Cardiac muscle cell (in vitro differentiated cells and primary cell): ENCODE results near the gene THSD1. TPM values are rescaled to one million over a fixed set of nuclear protein-coding genes. Genes with fewer than 3 reads are reported as not detected.

Experiments used
- DNase-seq, 2 donors: peaks; one replicate each; pipeline versions ENCODE4 v3.0.0 to v3.0.0-alpha.2; 2010 to 2017; ENCODE audit warnings: low read depth in 1 of 2, low spot score in 1 of 2
- H3K27ac ChIP-seq: fragments of 200-600 bp; sonication (generic); 2 replicates; pipeline ENCODE4 v1.5.1; 2016
- H3K27me3 ChIP-seq: fragments of 200-600 bp; sonication (generic); 2 replicates; pipeline ENCODE4 v1.6.0; 2016; ENCODE audit warnings: control low read depth
- H3K36me3 ChIP-seq: fragments of 200-600 bp; sonication (generic); 2 replicates; pipeline ENCODE4 v1.5.1; 2016; ENCODE audit warnings: control low read depth
- H3K4me1 ChIP-seq: fragments of 200-600 bp; sonication (generic); 2 replicates; pipeline ENCODE4 v1.8.1; 2017; ENCODE audit warnings: low read depth, mild to moderate bottlenecking, mixed run types
- H3K4me3 ChIP-seq: fragments of 200-600 bp; sonication (generic); 2 replicates; pipeline ENCODE4 v1.5.1; 2016; ENCODE audit warnings: mild to moderate bottlenecking
- H3K9me3 ChIP-seq: fragments of 200-600 bp; sonication (generic); 2 replicates; pipeline ENCODE4 v1.5.1; 2017; ENCODE audit warnings: low read depth, mild to moderate bottlenecking, control low read depth
- CTCF ChIP-seq: IDR thresholded peaks from 2 replicates; pipeline ENCODE4 v1.5.1; 2012; ENCODE audit warnings: low read depth, mild to moderate bottlenecking, low read length
- polyA plus RNA-seq: library from polyadenylated mRNA; unstranded; fragments of >200 nt; fragmentation: Nextera tagmentation; extraction: Ambion mirVana; gene quantifications from 2 replicates; pipeline ENCODE4 v1.2.1, GENCODE V29; 2016
- total RNA-seq: library from RNA; depleted of rRNA; stranded (reverse); fragments of >200 nt; gene quantifications from 2 replicates; pipeline ENCODE4 v1.2.3, GENCODE V29; 2016

THSD1 gene
- 0.66 and 0.85 TPM in 2 replicates for total RNA-seq
- polyA plus RNA-seq, result not detected in 2 replicates

- Histone ChIP-seq H3K4me1 (no peaks in the 10 kb centered on the region), H3K27me3 (peaks cover 39% of the 10 kb centered on the region), H3K9me3 (no peaks in the 10 kb centered on the region), H3K4me3 (peak within 1 kb of the TSS; percentile 27), H3K27ac (no peak within 1 kb of the TSS), H3K36me3 (no peaks in the 10 kb centered on the region)
- peak in 1 of 2 donors; percentile 52 for DNase-seq
- no peak for TF ChIP-seq CTCF
Measured at GRCh38 chr13:52405767-52406494, at the start of gene THSD1. Gene THSD1 (minus strand): TSS chr13:52406172. CDS start chr13:52402600, 3,572 bp downstream.

DNA sequence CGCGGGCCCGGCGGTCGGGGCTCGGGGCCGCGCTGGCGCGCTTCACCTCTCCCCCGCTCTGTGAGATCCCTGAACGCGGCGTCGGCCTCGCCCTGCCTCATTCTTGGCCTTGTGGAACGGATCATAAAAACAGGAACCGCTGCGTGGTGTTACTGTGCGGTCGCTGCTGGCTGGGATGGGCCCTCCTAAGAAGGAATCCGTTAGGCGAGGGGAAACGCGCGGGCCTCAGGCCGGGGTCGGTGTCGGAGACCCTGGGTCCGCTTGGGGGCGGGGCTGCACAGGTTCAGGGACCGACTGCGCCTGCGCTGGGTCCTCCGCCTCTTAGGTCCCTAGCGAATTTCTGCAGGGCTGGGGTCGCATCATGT lies 49.7 kb upstream of the THSD1 start:
- TF ChIP-seq CTCF, result no peak
- H3K27me3 ChIP-seq, result no peaks in the 10 kb centered on the region
- no peaks in the 10 kb centered on the region for H3K9me3 ChIP-seq
- H3K4me3 ChIP-seq, result peak overlapping the region; percentile 75
- DNase-seq, result peak; percentile 71 to 92
- peaks cover 4% of the 10 kb centered on the region for H3K36me3 ChIP-seq
- H3K27ac ChIP-seq, result peak overlapping the region; percentile 92
- peaks cover 14% of the 10 kb centered on the region for H3K4me1 ChIP-seq

DNA sequence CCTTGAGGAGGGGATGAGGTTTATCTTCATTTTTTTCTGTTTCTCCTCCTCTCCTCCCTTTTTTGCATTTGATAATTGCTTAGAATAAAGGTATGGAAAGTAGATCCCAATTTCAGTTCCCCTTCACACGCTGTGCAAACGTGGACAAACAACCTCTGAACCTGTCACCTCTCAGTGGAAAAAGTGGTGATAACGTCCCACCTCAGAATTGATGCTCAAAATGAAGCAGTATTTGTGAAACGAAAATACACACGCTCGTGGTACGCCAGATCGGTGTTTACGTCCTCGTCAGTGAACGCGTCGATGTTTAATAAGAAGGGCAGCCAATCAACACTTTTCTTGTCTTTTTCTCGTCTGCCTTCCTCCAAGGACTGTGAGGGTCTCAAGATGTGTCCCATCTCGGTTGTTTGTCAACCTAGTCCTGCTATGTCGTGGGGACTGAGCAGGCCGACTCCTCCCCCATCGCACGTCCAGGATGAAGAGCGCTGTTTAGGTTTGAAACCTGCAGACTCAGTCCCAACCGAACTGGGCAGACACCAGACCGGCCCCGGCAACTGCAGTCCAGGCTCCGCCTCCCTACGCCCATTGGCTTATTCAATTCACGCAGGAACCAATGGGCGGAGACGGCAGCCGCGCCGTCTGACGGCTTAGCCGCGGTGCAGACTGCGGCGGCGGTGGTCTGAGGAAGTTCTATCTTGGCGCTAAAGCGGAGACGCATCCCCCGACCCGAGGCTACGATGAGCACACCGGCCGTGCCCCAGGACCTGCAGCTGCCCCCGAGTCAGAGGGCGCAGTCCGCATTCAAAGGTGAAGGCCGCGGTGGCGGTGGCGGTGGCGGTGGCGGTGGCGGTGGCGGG lies 49.1 kb upstream of the THSD1 start, which contains the start of gene CKAP2:
Gene CKAP2, plus strand, starts transcription at position 659 of the 857 bp plus-strand sequence. Its CDS starts 79 bp downstream, at position 738.
- peak; percentile 95 to 97 for DNase-seq
- H3K9me3 ChIP-seq, result no peaks in the 10 kb centered on the region
- peak within 1 kb of the TSS; percentile 92 for H3K27ac ChIP-seq
- H3K4me3 ChIP-seq, result peak within 1 kb of the TSS; percentile 75
- peaks cover 14% of the 10 kb centered on the region for H3K4me1 ChIP-seq
- H3K36me3 ChIP-seq, result peaks cover 2% of the 10 kb centered on the region
- TF ChIP-seq CTCF, result no peak
- no peaks in the 10 kb centered on the region for H3K27me3 ChIP-seq

- H3K4me1 ChIP-seq, result peaks cover 14% of the 10 kb centered on the region
- no peak for TF ChIP-seq CTCF
- H3K9me3 ChIP-seq, result no peaks in the 10 kb centered on the region
- peak in 1 of 2 donors; percentile 10 for DNase-seq
- peak overlapping the region; percentile 75 for H3K4me3 ChIP-seq
- no peaks in the 10 kb centered on the region for H3K36me3 ChIP-seq
- H3K27me3 ChIP-seq, result no peaks in the 10 kb centered on the region
- no peak overlapping the region for H3K27ac ChIP-seq
Measured at GRCh38 chr13:52454459-52454819, 48.5 kb upstream of the THSD1 start.

GRCh38 chr13:52452470-52452869 lies 46.5 kb upstream of the THSD1 start:
- no peak for TF ChIP-seq CTCF
- Histone ChIP-seq H3K27me3 (no peaks in the 10 kb centered on the region), H3K9me3 (no peaks in the 10 kb centered on the region), H3K4me3 (no peak overlapping the region), H3K36me3 (no peaks in the 10 kb centered on the region), H3K4me1 (peaks cover 14% of the 10 kb centered on the region), H3K27ac (no peak overlapping the region)
- DNase-seq, result no peak
